B cell (primary cell): ENCODE results near the gene NDUFS7. TPM values are rescaled to one million over a fixed set of nuclear protein-coding genes. Genes with fewer than 3 reads are reported as not detected.

ENCODE experiments used
- ATAC-seq: fragments of 200-7000 bp; cut with Tn5 transposase; one replicate; pipeline ENCODE4 v1.10.0; 2021; ENCODE audit warnings: low read depth, mild to moderate bottlenecking, moderate number of reproducible peaks, moderate library complexity
- CTCF ChIA-PET: fragments of 350-600 bp; sonication (Branson Sonifier 250); formaldehyde crosslinking; loops from one replicate; lab custom pipeline; 2021; ENCODE audit warnings: antibody characterized with exemption, inconsistent platforms; lab: Charles Lee
- POLR2A ChIA-PET: fragments of 350-600 bp; sonication (Branson Sonifier 250); formaldehyde crosslinking; loops from one replicate; lab custom pipeline; 2021; ENCODE audit warnings: antibody characterized with exemption; lab: Charles Lee
- DNase-seq: peaks from one replicate; pipeline ENCODE4 v3.0.0; 2013
- H2AFZ ChIP-seq: 2 replicates; pipeline ENCODE4 v1.6.1; 2012; ENCODE audit warnings: mild to moderate bottlenecking, low read depth, low read length; ENCODE audit not compliant: insufficient read depth, poor library complexity, severe bottlenecking
- H3K27ac ChIP-seq, 2 donors: 1 replicate in 1 of 2; 2 replicates in 1 of 2; pipeline ENCODE4 v1.5.1; 2012 to 2013; ENCODE audit warnings: low read length in 2 of 2, mild to moderate bottlenecking in 2 of 2, moderate library complexity in 1 of 2
- H3K27me3 ChIP-seq, 4 experiments: fragments of 200-600 bp in 1 of 4; sonication (generic) in 1 of 4; replicated peaks in 1 of 4; 1 replicate in 2 of 4; 2 replicates in 2 of 4; pipeline versions ENCODE4 v1.6.1 to v1.7.0; 2013 to 2016; ENCODE audit warnings: low read length in 3 of 4, mild to moderate bottlenecking in 2 of 4, mixed read lengths in 1 of 4, moderate library complexity in 1 of 4; ENCODE audit not compliant: insufficient read depth in 4 of 4, control insufficient read depth in 3 of 4; ENCODE audit errors: control extremely low read depth in 1 of 4
- H3K36me3 ChIP-seq, 2 experiments: replicated peaks in 1 of 2; 1 replicate in 1 of 2; 2 replicates in 1 of 2; pipeline versions ENCODE4 v1.6.1 to v1.7.1; 2013; ENCODE audit warnings: low read length in 1 of 2; ENCODE audit not compliant: insufficient read depth in 2 of 2, control insufficient read depth in 1 of 2; ENCODE audit errors: control extremely low read depth in 1 of 2, extremely low read depth in 1 of 2
- H3K4me1 ChIP-seq, 2 donors: fragments of 200-600 bp in 1 of 2; sonication (generic) in 1 of 2; 1 replicate in 1 of 2; 2 replicates in 1 of 2; pipeline versions ENCODE4 v1.5.1 to v1.6.1; 2013 to 2017; ENCODE audit warnings: low read length in 2 of 2; ENCODE audit not compliant: control insufficient read depth in 2 of 2, insufficient read depth in 2 of 2
- H3K4me2 ChIP-seq: replicated peaks from 2 replicates; pipeline ENCODE3; 2012; ENCODE audit warnings: mild to moderate bottlenecking, low read depth, low read length; ENCODE audit not compliant: poor library complexity, severe bottlenecking
- H3K4me3 ChIP-seq, 5 experiments: fragments of 200-600 bp in 1 of 5; sonication (generic) in 1 of 5; 1 replicate in 3 of 5; 2 replicates in 2 of 5; pipeline versions ENCODE4 v1.5.1 to v1.7.0; 2011 to 2016; ENCODE audit warnings: low read length in 4 of 5, mild to moderate bottlenecking in 4 of 5, low read depth in 2 of 5, control low read depth in 1 of 5, moderate library complexity in 1 of 5; ENCODE audit not compliant: insufficient read depth in 1 of 5; ENCODE audit errors: control extremely low read depth in 1 of 5, extremely low read depth in 1 of 5
- H3K79me2 ChIP-seq: fragments of 200-600 bp; sonication (generic); one replicate; pipeline ENCODE4 v1.6.0; 2016; ENCODE audit warnings: low read length; ENCODE audit not compliant: control insufficient read depth, insufficient read depth
- H3K9ac ChIP-seq: fragments of 200-600 bp; sonication (generic); 2 replicates; pipeline ENCODE4 v1.6.1; 2017; ENCODE audit warnings: mild to moderate bottlenecking, low read length, moderate library complexity
- H3K9me3 ChIP-seq, 3 donors: one replicate each; pipeline versions ENCODE4 v1.6.1 to v1.7.1; 2013; ENCODE audit warnings: low read length in 2 of 3; ENCODE audit not compliant: control insufficient read depth in 2 of 3, insufficient read depth in 1 of 3; ENCODE audit errors: control extremely low read depth in 1 of 3
- H4K20me1 ChIP-seq: 2 replicates; pipeline ENCODE4 v1.6.0; 2012; ENCODE audit warnings: mild to moderate bottlenecking, low read length; ENCODE audit not compliant: insufficient read depth, control insufficient read depth, poor library complexity, severe bottlenecking
- H3K27ac Mint-ChIP-seq: one replicate; pipeline ENCODE4 v1.8.0; 2021; ENCODE audit warnings: mixed read lengths
- H3K27me3 Mint-ChIP-seq: one replicate; pipeline ENCODE4 v1.8.0; 2021; ENCODE audit warnings: mixed read lengths
- H3K4me1 Mint-ChIP-seq: one replicate; pipeline ENCODE4 v1.8.0; 2021; ENCODE audit warnings: mixed read lengths
- H3K4me3 Mint-ChIP-seq: one replicate; pipeline ENCODE4 v1.8.0; 2021; ENCODE audit warnings: mixed read lengths
- H3K9me3 Mint-ChIP-seq: one replicate; pipeline ENCODE4 v1.8.0; 2022; ENCODE audit warnings: mixed read lengths; ENCODE audit not compliant: insufficient read depth
- CTCF ChIP-seq: fragments of 200-600 bp; IDR thresholded peaks from one replicate; pipeline ENCODE4 v1.8.0; 2022; ENCODE audit warnings: antibody characterized with exemption, mild to moderate bottlenecking
- EZH2 ChIP-seq: IDR thresholded peaks from 2 replicates; pipeline ENCODE4 v1.6.1; 2012; ENCODE audit warnings: borderline replicate concordance, low read depth, mild to moderate bottlenecking, moderate library complexity, low read length; ENCODE audit not compliant: insufficient read depth, poor library complexity, severe bottlenecking
- WGBS: methylation state at CpG from one replicate; pipeline ENCODE4 v1.1.5; 2013; ENCODE audit warnings: missing lambda C conversion rate; ENCODE audit not compliant: insufficient coverage; 5-methylcytosine and 5-hydroxymethylcytosine counted together
- intact Hi-C: fragments of 100-400 bp; cut with micrococcal nuclease; formaldehyde crosslinking; loops from one replicate; pipeline ENCODE4 v1.10.0; 2022
- polyA plus RNA-seq: library from polyadenylated mRNA; depleted of rRNA; stranded (reverse); fragments of >200 nt; gene quantifications from 2 replicates; pipeline ENCODE4 v1.2.3, GENCODE V29; 2012
- total RNA-seq, 2 donors: library from RNA; stranded (reverse); fragments of 120-200 nt in 1 of 2; gene quantifications; 1 replicate in 1 of 2; 2 replicates in 1 of 2; pipeline versions ENCODE4 v1.2.3 to v1.2.4, GENCODE V29; 2013 to 2022

NDUFS7 gene
- total and polyA plus RNA-seq, 2 donors (not counting 1 experiment from before 2014, with no cell fraction given), result 58.8 to 141 TPM

DNA sequence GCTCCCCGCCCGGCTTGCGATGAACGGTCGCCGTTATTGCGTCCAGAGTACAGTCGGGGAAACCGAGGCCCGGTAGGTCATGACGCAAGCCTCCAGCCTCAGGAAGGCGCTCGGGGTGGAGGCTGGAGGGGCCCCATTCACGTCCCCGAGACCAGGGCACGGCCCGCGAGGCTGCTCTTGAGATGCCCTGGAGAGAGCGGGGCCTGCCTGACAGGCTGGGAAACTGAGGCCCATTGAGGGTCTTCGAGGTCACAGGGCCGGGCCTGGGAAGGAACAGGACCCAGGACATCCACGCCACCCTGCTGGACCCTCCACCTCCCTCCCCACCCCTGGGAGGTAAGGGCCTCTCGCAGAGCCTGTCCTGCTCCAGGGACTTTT is 367 bp downstream of the NDUFS7 start:
- no peaks in the 10 kb centered on the region for H3K9me3 ChIP-seq
- H3K27me3 ChIP-seq, result no peaks in the 10 kb centered on the region
- peaks cover 5% of the 10 kb centered on the region for H3K79me2 ChIP-seq
- peak overlapping the region; percentile 87 for H3K9ac ChIP-seq
- peak overlapping the region; percentile 17 to 93 (median 76) for H3K4me3 ChIP-seq
- peaks cover 5% of the 10 kb centered on the region for H4K20me1 ChIP-seq
- ATAC-seq (no peak), DNase-seq (peak; percentile 45)
- ChIA-PET POLR2A (interaction anchor here (0.7 to 0.9 kb wide), 2 partner anchors 14 to 112 kb away, joined by 3 read pairs; no protein-coding TSS in a partner anchor), CTCF (interaction anchor here (1.7 kb wide), 1 partner anchor 140 kb away, joined by 5 read pairs; no protein-coding TSS in a partner anchor)
- peak overlapping the region; percentile 90 for H3K4me3 Mint-ChIP-seq
- no peak for TF ChIP-seq CTCF
- no peak for TF ChIP-seq EZH2
- H3K4me1 Mint-ChIP-seq, result peaks cover 17% of the 10 kb centered on the region
- peak overlapping the region; percentile 44 to 85 for H3K27ac ChIP-seq
- H3K36me3 ChIP-seq, result peaks cover 0 to 15% of the 10 kb centered on the region in 2 experiments
- no peaks in the 10 kb centered on the region for H3K9me3 Mint-ChIP-seq
- peak overlapping the region; percentile 22 for H3K27ac Mint-ChIP-seq
- H3K4me1 ChIP-seq, result peaks cover 11 to 15% of the 10 kb centered on the region in 2 donors
- intact Hi-C loops, result no loop called here
- H3K4me2 ChIP-seq, result peak overlapping the region; percentile 79
- 0% methylated on average over 23 of the region's 23 CpGs for WGBS
- H3K27me3 Mint-ChIP-seq, result peaks cover 3% of the 10 kb centered on the region
- peak overlapping the region; percentile 83 for H2AFZ ChIP-seq

DNA sequence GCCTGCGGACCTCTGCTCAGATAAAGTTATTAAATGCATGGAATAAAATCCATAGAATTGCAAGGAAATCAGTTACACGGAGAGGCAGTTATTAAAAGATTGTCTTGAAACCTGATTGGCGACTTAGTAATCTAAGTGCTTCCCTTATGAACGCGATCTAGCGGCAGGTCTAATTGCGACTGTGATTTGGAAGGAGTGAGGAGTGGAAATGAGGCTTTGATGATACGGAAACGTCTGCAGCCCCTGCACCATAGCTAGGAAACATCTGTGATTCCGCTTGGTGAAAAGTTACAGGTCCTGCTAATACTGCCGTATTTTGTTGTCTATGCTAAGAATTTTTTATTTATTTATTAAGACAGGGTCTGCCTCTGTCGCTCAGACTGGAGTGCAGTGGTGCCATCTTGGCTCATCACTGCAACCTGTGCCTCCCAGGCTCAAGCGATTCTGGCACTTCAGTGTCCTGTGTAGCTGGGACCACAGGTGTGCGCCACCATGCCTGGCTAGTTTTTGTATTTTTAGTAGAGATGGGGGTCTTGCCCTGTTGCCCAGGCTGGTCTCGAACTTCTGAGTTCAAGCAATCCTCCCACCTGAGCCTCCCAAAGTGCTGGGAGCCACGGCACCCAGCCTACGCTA is 887 bp downstream of the NDUFS7 start:
- ChIA-PET POLR2A (interaction anchor here (0.7 to 0.9 kb wide), 2 partner anchors 14 to 112 kb away, joined by 3 read pairs; no protein-coding TSS in a partner anchor), CTCF (interaction anchor here (1.7 kb wide), 1 partner anchor 140 kb away, joined by 5 read pairs; no protein-coding TSS in a partner anchor)
- ATAC-seq (no peak), DNase-seq (peak; percentile 49)
- Mint-ChIP-seq H3K4me1 (peaks cover 17% of the 10 kb centered on the region), H3K9me3 (no peaks in the 10 kb centered on the region), H3K27ac (peak overlapping the region; percentile 22), H3K27me3 (peaks cover 3% of the 10 kb centered on the region), H3K4me3 (peak overlapping the region; percentile 90)
- intact Hi-C loops, result no loop called here
- H3K4me2 ChIP-seq, result peak overlapping the region; percentile 79
- peaks cover 5% of the 10 kb centered on the region for H4K20me1 ChIP-seq
- TF ChIP-seq CTCF (no peak), EZH2 (no peak)
- H3K27me3 ChIP-seq, result no peaks in the 10 kb centered on the region
- peak overlapping the region; percentile 87 for H3K9ac ChIP-seq
- peak overlapping the region; percentile 83 for H2AFZ ChIP-seq
- H3K79me2 ChIP-seq, result peaks cover 5% of the 10 kb centered on the region
- WGBS, result 10% methylated on average over 11 of the region's 17 CpGs
- H3K27ac ChIP-seq, result peak overlapping the region; percentile 44 to 85
- H3K4me3 ChIP-seq, result peak overlapping the region; percentile 17 to 93 (median 76)
- H3K9me3 ChIP-seq, result no peaks in the 10 kb centered on the region
- peaks cover 0 to 18% of the 10 kb centered on the region in 2 experiments for H3K36me3 ChIP-seq
- peaks cover 11 to 15% of the 10 kb centered on the region in 2 donors for H3K4me1 ChIP-seq
